GM19035 (cell line): ENCODE results near the gene ADCY3.
"Not testable (repeated sequence)": the region's sequence is repeated elsewhere in the genome, so short reads cannot be mapped to it uniquely, and the experiment has no call there.

Experiments used
- ATAC-seq: cut with Tn5 transposase; IDR thresholded peaks from one replicate; pipeline ENCODE4 v1.9.1; 2021; ENCODE audit not compliant: unreplicated experiment

Gene ADCY3

GRCh38 chr2:24852026-24852425, 68.0 kb downstream of the ADCY3 start:
- ATAC-seq = no peak

DNA sequence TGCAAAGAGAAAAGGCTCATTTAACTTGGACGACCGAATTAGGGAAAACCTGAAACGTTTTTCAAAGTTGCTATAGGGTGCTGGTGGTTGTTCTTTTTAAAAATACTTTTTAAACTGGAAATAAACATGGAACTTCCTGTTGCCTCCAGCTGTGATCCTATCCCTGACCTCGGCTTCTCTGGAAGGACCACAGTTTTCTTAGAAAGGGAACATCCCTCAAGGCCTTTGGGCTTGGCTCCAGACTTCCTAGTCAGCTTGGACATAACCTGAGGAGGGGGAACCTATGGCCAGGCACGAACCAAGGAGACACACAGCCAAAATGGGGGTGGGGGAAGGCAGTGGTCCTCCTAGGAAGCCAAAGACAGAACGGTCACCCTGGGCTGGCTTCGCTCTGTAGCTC, 69.1 kb downstream of the ADCY3 start:
- ATAC-seq = no peak

DNA sequence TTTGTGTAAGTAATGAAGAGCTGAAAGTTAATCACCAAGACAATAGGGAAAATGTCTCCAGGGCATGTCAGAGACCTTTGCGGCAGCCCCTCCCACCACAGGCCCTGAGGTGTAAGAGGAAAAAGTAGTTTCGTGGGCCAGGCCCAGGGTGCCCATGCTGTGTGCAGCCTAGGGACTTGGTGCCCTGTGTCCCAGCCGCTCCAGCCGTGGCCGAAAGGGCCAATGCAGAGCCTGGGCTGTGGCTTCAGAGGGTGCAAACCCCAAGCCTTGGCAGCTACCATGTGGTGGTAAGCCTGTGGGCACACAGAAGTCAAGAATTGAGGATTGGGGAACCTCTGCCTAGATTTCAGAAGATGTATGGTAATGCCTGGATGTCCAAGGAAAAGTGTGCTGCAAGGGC, 74.3 kb downstream of the ADCY3 start:
- ATAC-seq = no peak

DNA sequence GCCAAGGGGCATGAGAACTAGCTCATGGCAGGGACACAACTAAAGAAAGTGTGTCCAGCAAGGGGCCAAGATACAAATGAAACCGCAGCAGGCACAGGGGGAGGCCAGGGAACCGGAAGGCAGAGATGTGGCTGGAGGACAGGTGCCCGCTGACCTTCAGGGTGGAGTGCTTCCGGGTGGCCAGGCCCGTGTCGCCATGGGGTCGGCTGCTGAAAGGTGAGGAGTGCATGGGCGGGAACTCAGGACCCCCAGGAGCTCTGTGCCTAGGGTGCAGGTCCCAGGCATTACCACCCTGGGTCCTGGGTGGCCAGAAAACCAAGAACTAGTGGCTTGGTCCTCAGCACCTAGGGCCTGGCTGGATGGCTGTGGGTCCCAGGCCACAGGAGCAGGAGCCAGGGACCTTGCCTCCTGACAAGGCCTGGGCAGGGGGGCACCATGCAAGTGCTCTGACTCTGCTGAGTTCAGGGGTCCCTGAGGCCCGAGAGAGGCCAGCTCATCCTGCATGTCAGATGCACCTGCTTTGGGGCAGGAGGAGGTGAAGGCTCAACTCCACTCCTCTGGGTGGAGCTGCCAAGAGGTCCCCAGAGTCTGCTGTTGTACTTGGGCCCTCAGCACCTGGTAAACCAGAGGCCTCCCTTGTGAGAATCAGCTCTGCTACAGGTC, 75.9 kb downstream of the ADCY3 start:
- no peak for ATAC-seq

GRCh38 chr2:24843330-24843860, 76.6 kb downstream of the ADCY3 start:
- no peak for ATAC-seq

GRCh38 chr2:24842081-24843050, 77.7 kb downstream of the ADCY3 start:
- no peak for ATAC-seq

- ATAC-seq = no peak
Measured at GRCh38 chr2:24840962-24841945, 78.8 kb downstream of the ADCY3 start.

DNA sequence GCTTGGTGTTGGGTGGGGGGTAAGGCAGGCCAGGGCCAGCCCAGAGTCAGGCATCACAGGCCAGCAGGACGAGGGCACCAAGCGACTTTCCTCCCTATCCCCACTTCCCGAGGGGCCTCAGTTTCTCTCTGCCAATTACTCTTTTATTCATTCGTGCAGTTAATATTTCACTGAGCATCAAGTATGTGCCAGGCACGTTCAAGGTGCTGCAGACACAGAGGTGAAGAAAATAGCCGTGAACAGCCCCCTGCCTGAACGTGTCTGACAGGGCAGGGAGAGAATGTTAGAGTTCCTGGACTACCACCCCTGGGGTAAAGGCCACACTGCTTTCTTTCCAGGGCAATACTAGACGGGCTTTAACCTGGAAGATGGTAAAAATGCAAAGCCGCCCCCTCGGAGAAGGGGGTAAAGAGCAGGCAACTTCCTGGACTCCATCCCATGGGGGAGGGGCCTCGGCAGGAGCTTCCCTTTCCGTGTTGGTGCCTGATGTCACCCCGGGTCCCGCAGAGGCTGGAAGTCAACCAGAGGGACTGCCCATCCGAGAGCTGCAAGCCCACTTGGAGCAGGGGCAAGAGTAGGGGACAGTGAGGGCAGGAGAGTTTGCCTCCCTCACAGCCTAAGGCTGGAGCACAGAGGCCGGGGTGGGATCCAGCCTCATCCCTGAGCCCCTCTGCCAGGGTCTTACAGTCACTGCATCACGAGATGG, 79.7 kb downstream of the ADCY3 start:
- ATAC-seq = no peak

DNA sequence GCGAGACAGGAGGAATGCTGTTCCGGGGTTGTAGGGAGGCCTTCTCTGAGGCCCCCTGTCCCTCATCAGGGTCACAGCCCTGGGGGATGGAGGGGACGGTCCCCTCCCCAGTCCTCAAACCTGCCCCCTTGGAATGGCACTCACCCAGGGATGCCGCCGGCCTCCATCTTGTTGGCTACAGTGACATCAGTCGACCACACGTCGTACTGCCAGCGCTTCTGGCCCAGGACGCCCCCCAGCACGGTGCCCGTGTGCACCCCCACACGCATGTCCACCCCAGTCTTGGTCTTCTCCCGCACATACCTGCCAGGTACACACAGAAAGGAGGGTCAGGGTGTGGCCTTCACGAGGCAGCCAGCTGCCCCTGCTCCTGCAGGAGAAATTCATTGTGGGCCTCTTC, 80.3 kb downstream of the ADCY3 start:
- ATAC-seq = no peak

- ATAC-seq = no peak
Measured at GRCh38 chr2:24838541-24838940, 81.5 kb downstream of the ADCY3 start.

- ATAC-seq = no peak
Measured at GRCh38 chr2:24837996-24838513, 82.0 kb downstream of the ADCY3 start.

DNA sequence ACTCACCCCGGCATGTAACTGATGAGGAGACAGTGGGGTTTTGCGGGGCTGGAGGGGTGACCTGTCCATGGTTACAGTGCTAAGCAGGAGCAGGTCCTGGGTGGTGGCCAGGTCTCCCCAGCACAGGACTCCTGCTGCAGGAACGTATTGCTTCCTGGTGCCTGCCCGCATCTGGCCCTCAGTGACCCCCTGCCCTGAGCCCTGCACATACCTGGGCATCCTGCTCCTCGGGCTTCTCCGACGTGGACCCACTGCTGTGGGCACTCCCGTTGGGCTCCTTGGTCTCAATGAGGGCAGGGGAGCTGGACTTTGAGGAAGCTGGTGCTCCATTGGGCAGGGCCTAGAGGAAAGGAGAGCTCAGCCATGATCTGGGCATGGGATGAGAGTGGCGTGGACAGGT, 83.3 kb downstream of the ADCY3 start:
- ATAC-seq = no peak

DNA sequence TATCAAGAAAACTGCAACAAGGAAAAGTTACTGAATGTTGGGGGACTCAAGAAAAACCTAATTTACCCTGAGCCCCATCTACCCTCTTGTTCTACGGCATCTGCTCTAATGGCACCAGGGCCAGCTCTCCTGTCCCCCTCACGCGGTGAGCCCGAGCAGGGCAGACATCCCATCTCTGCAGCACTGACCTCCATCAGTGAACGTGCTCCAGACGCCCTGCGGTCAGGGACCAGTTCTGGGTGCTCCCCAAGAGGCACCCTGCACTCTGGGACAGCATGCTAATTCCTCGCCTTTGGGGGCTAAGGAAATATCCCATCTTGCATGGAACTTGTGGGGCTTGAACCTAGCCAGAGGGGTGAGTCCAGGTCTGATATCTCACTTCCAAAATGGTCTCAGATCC, 83.8 kb downstream of the ADCY3 start:
- no peak for ATAC-seq

DNA sequence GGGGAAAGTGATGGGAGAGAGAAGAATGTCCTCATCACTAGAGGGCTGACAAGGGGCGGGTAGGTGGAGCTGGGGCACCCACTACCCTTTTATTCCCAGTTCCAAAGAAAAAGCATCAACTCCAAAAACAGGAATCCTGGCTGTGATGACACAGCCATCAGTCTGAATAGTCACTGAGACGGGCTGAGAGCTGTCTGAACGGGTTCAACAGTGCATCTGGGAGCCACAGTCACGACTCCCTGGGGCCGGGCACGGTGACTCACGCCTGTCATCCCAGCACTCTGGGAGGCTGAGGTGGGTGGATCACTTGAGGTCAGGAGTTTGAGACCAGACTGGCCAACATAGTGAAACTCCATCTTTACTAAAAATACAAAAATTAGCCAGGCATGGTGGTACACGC, 84.6 kb downstream of the ADCY3 start:
- not testable (repeated sequence) for ATAC-seq

DNA sequence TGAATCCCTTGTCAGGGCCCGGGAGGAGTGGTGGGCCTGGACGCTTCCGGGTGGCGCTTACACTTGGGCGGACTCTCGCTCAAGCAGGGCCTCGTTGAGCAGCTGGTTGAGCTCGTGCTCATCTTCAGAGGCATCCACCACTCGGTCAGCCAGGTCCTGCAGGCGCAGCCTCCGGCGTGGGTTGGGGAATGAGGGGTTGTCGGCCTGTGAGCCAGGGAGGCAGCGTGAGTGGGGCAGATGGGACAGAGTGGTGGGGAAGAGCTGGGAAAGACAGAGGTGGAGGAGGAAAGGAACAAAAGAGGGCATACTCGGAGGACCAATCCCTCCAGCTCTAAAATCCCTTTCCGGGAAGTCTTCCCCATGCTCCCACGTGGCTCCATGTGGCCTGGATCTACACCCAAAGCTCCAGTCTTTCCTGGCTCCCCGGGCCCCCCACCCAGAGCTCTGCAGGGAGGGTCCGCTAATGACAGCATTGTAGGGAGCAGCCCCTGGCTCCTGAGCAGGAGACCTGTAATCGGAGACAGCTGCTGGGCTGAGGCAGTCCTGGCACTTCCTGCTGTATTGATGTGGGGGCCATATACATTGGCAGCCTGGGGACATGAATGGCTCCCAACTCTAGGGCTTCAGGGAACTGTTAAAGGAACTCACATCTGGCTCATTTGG, 85.2 kb downstream of the ADCY3 start:
- ATAC-seq = no peak

- no peak for ATAC-seq
Measured at GRCh38 chr2:24833821-24834732, 86.0 kb downstream of the ADCY3 start.

DNA sequence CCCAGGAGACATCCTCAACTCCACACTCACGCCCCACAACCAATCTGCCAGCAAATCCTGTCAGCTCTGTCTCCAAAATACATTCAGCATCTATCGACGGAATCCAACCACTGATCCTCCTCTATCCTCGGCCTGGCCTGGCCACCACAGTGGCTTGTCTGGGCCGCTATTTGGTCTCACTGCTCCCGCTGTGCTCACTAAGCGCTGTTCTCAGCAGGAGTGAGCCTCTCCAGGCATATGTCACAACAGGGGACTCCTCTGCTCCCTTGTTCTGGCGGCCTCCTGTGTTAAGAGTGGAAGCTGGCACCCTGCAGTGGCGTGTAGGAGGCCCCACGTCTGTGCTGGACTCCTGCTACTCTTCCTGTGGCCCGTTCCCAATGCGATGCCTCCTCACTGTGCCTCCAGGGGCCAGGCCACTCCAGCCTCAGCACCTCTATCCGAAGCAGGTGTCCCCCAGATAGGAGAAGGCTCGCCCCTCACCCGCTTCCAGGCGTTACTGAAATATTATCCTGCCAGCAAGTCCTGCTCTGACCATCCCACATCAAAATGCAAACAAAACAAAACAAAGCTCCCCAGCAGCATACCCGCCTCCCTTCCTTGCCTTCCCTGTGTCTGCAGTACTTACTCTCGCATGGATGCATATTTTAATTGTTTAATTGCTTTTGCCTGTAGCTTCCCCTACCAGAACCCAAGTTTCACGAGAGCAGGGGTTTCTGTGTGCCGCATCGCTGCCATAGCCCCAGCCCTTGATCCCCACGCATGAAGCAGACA, 86.9 kb downstream of the ADCY3 start:
- no peak for ATAC-seq

DNA sequence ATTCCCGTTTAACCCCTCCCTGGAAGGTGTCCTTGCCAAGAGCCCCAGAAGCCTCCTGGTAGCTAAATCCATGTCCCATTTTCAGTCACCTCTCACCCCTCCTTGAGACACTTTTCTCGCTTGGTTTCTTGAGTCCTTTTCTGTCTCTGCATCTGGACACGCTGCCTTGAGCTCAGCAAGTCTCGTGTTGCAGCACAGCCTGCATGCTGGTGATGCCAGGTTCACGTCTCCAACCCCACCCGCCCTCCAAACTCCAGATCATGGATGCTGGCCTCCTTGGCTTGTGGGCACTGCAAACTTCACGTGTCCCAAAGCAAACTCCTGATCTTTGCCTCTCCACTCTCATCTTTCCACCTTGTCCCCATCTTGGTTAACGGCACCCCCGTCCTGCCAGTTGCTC, 87.5 kb downstream of the ADCY3 start:
- no peak for ATAC-seq
